Erythroblast (primary cell): ENCODE measurements around the gene POU2F1.

Experiments used
- GATA1 ChIP-seq: IDR thresholded peaks from 2 replicates; pipeline ENCODE4 v1.6.1; 2011; ENCODE audit warnings: low read depth, mild to moderate bottlenecking, control low read depth, low read length, moderate library complexity
- POLR2A ChIP-seq: IDR thresholded peaks from 2 replicates; pipeline ENCODE4 v1.6.1; 2011; ENCODE audit warnings: mild to moderate bottlenecking, low read length

GRCh38 chr1:167446966-167447365 is 226.3 kb downstream of the POU2F1 start:
- TF ChIP-seq POLR2A (no peak), GATA1 (no peak)
